ENCODE results near the gene STRADB. TPM values are rescaled to one million over a fixed set of nuclear protein-coding genes. Genes with fewer than 3 reads are reported as not detected.
"Not testable (repeated sequence)": the region's sequence is repeated elsewhere in the genome, so short reads cannot be mapped to it uniquely, and the experiment has no call there.

Gene STRADB
- total RNA-seq, 1 experiment from 2014 or later: 24.3 TPM

DNA sequence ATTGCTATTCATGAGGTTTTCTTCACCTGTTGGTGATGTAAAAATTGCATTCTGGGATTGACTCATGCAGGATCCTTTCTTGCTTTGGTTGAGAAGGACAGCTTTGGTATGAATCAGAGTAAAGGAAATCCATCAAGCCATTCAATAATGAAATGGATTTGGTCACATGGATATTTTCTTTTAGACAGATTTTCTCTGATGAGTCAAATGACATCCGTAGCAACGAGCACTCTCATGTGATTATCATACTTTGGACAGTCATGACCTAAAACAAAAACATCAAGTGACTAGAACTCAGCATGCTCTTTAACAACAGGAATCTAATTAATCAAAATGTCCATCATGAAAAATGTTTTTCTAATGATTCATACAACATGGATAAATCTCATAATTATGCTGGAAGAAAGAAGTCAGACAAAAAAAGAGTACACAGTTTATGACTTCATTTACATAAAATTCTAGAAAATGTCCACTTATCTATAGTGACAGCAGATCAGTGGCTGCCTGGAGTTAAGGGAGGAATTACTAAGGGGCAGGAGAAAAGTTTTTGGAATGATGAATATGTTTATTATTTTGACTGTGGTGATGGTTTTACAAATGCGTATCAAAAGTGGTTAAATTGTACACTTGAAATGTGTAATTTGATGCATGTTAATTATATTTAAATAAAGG, 31.0 kb upstream of the STRADB start:
- Histone ChIP-seq H3K9me3 (ENCODE audit: low read depth, low read length, poor library complexity, severe bottlenecking) (no peaks in the 10 kb centered on the region), H3K27me3 (replicated peaks; ENCODE audit: insufficient read depth, low read depth, low read length, poor library complexity) (no peaks in the 10 kb centered on the region), H3K36me3 (ENCODE audit: insufficient read depth, low read length, poor library complexity, severe bottlenecking) (no peaks in the 10 kb centered on the region), H3K4me1 (ENCODE audit: insufficient read depth, low read length, poor library complexity, severe bottlenecking) (peaks cover 44% of the 10 kb centered on the region), H3K27ac (ENCODE audit: low read depth, low read length, poor library complexity, severe bottlenecking) (no peak overlapping the region), H3K4me3 (ENCODE audit: low read depth, low read length, poor library complexity, severe bottlenecking) (no peak overlapping the region)
- POLR2A ChIA-PET (ENCODE audit: low non-redundant PET): no interaction called here
- intact Hi-C loops (cut with micrococcal nuclease; ENCODE audit: unreplicated experiment): no loop called here
- CTCF ChIA-PET: no interaction called here
- BruUV-seq (replicated peaks): no TSS peak
- no peak for DNase-seq (ENCODE audit: low spot score)
- no peak for TF ChIP-seq EZH2 (IDR thresholded peaks at IDR 0.05; ENCODE audit: borderline replicate concordance, low read depth, low read length, poor library complexity, severe bottlenecking)
- TF ChIP-seq, protein P1, sequence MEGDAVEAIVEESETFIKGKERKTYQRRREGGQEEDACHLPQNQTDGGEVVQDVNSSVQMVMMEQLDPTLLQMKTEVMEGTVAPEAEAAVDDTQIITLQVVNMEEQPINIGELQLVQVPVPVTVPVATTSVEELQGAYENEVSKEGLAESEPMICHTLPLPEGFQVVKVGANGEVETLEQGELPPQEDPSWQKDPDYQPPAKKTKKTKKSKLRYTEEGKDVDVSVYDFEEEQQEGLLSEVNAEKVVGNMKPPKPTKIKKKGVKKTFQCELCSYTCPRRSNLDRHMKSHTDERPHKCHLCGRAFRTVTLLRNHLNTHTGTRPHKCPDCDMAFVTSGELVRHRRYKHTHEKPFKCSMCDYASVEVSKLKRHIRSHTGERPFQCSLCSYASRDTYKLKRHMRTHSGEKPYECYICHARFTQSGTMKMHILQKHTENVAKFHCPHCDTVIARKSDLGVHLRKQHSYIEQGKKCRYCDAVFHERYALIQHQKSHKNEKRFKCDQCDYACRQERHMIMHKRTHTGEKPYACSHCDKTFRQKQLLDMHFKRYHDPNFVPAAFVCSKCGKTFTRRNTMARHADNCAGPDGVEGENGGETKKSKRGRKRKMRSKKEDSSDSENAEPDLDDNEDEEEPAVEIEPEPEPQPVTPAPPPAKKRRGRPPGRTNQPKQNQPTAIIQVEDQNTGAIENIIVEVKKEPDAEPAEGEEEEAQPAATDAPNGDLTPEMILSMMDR (conservative IDR thresholded peaks at IDR 0.05; ENCODE audit: low read depth, low read length): no peak

DNA sequence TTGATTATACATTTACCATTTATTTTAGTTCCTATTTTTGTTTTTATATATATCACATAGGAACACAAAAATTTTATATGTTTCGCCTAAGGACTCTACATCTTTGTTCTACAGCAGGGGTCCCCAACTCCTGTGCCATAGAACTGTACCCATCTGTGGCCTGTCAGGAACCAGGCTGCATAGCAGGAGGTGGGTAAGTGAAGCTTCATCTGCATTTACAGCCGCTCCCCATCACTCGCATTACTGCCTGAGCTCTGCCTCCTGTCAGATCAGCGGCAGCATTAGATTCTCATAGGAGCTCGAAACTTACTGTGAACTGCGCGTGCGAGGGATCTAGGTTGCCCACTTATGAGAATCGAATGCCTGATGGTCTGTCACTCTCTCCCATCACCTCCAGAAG, 25.6 kb upstream of the STRADB start:
- CTCF ChIA-PET: interaction anchor here (0.6 kb wide), 1 partner anchor 174 kb away, joined by 3 read pairs; no protein-coding TSS in a partner anchor
- TF ChIP-seq EZH2 (IDR thresholded peaks at IDR 0.05; ENCODE audit: borderline replicate concordance, low read depth, low read length, poor library complexity, severe bottlenecking): no peak
- TF ChIP-seq, protein P1 (conservative IDR thresholded peaks at IDR 0.05; ENCODE audit: low read depth, low read length): no peak
- intact Hi-C loops (cut with micrococcal nuclease; ENCODE audit: unreplicated experiment): no loop called here
- POLR2A ChIA-PET (ENCODE audit: low non-redundant PET): no interaction called here
- DNase-seq (ENCODE audit: low spot score): no peak
- H3K27ac ChIP-seq (ENCODE audit: low read depth, low read length, poor library complexity, severe bottlenecking): no peak overlapping the region
- no TSS peak for BruUV-seq (replicated peaks)
- H3K4me1 ChIP-seq (ENCODE audit: insufficient read depth, low read length, poor library complexity, severe bottlenecking): peaks cover 29% of the 10 kb centered on the region
- no peak overlapping the region for H3K4me3 ChIP-seq (ENCODE audit: low read depth, low read length, poor library complexity, severe bottlenecking)
- no peaks in the 10 kb centered on the region for H3K27me3 ChIP-seq (replicated peaks; ENCODE audit: insufficient read depth, low read depth, low read length, poor library complexity)
- no peaks in the 10 kb centered on the region for H3K36me3 ChIP-seq (ENCODE audit: insufficient read depth, low read length, poor library complexity, severe bottlenecking)
- no peaks in the 10 kb centered on the region for H3K9me3 ChIP-seq (ENCODE audit: low read depth, low read length, poor library complexity, severe bottlenecking)

DNA sequence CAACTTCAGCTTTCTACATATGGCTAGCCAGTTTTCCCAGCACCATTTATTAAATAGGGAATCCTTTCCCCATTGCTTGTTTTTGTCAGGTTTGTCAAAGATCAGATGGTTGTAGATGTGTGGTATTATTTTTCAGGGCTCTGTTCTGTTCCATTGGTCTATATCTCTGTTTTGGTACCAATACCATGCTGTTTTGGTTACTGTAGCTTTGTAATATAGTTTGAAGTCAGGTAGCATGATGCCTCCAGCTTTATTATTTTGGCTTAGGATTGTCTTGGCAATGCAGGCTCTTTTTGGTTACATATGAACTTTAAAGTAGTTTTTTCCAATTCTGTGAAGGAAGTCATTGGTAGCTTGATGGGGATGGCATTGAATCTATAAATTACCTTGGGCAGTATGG, 23.2 kb upstream of the STRADB start:
- H3K4me3 ChIP-seq (ENCODE audit: low read depth, low read length, poor library complexity, severe bottlenecking); POLR2A ChIA-PET (ENCODE audit: low non-redundant PET); H3K9me3 ChIP-seq (ENCODE audit: low read depth, low read length, poor library complexity, severe bottlenecking); H3K36me3 ChIP-seq (ENCODE audit: insufficient read depth, low read length, poor library complexity, severe bottlenecking); H3K27me3 ChIP-seq (replicated peaks; ENCODE audit: insufficient read depth, low read depth, low read length, poor library complexity); BruUV-seq (replicated peaks); H3K27ac ChIP-seq (ENCODE audit: low read depth, low read length, poor library complexity, severe bottlenecking); CTCF ChIA-PET; intact Hi-C loops (cut with micrococcal nuclease; ENCODE audit: unreplicated experiment); DNase-seq (ENCODE audit: low spot score): not testable (repeated sequence)
- peaks cover 28% of the 10 kb centered on the region for H3K4me1 ChIP-seq (ENCODE audit: insufficient read depth, low read length, poor library complexity, severe bottlenecking)

DNA sequence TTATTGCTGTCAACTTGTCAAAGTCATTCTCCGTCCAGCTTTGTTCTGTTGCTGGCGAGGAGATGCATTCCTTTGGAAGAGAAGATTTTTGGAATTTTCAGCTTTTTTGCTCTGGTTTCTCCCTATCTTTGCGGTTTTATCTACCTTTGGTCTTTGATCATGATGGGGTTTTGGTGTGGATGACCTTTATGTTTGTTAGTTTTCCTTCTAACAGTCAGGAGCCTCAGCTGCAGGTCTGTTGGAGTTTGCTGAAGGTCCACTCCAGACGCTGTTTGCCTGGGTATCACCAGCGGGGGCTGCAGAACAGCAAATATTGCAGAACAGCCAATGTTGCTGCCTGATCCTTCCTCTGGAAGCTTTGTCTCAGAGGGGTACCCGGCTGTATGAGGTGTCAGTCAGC, 21.7 kb upstream of the STRADB start:
- H3K27me3 ChIP-seq (replicated peaks; ENCODE audit: insufficient read depth, low read depth, low read length, poor library complexity); H3K27ac ChIP-seq (ENCODE audit: low read depth, low read length, poor library complexity, severe bottlenecking); CTCF ChIA-PET; POLR2A ChIA-PET (ENCODE audit: low non-redundant PET); DNase-seq (ENCODE audit: low spot score); H3K9me3 ChIP-seq (ENCODE audit: low read depth, low read length, poor library complexity, severe bottlenecking); H3K36me3 ChIP-seq (ENCODE audit: insufficient read depth, low read length, poor library complexity, severe bottlenecking); H3K4me3 ChIP-seq (ENCODE audit: low read depth, low read length, poor library complexity, severe bottlenecking); BruUV-seq (replicated peaks); intact Hi-C loops (cut with micrococcal nuclease; ENCODE audit: unreplicated experiment): not testable (repeated sequence)
- peaks cover 33% of the 10 kb centered on the region for H3K4me1 ChIP-seq (ENCODE audit: insufficient read depth, low read length, poor library complexity, severe bottlenecking)

DNA sequence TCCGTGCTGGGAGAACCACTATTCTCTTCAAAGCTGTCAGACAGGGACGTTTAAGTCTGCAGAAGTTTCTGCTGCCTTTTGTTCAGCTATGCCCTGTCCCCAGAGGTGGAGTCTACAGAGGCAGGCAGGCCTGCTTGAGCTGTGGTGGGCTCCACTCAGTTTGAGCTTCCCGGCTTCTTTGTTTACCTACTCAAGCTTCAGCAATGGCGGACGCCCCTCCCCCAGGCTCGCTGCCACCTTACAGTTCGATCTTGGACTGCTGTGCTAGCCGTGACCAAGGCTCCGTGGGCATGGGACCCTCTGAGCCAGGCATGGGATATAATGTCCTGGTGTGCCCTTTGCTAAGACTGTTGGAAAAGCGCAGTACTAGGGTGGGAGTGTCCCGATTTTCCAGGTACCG, 21.2 kb upstream of the STRADB start:
- intact Hi-C loops (cut with micrococcal nuclease; ENCODE audit: unreplicated experiment); H3K27ac ChIP-seq (ENCODE audit: low read depth, low read length, poor library complexity, severe bottlenecking); H3K27me3 ChIP-seq (replicated peaks; ENCODE audit: insufficient read depth, low read depth, low read length, poor library complexity); DNase-seq (ENCODE audit: low spot score); BruUV-seq (replicated peaks); POLR2A ChIA-PET (ENCODE audit: low non-redundant PET); H3K9me3 ChIP-seq (ENCODE audit: low read depth, low read length, poor library complexity, severe bottlenecking); H3K36me3 ChIP-seq (ENCODE audit: insufficient read depth, low read length, poor library complexity, severe bottlenecking); H3K4me3 ChIP-seq (ENCODE audit: low read depth, low read length, poor library complexity, severe bottlenecking); CTCF ChIA-PET: not testable (repeated sequence)
- peaks cover 37% of the 10 kb centered on the region for H3K4me1 ChIP-seq (ENCODE audit: insufficient read depth, low read length, poor library complexity, severe bottlenecking)
